ENCODE measurements around the gene CEBPA. TPM values are rescaled to one million over a fixed set of nuclear protein-coding genes. Genes with fewer than 3 reads are reported as not detected.

The CEBPA gene
- total RNA-seq, 4 donors from 2014 or later: 36.3 to 160 (median 89.2) TPM

DNA sequence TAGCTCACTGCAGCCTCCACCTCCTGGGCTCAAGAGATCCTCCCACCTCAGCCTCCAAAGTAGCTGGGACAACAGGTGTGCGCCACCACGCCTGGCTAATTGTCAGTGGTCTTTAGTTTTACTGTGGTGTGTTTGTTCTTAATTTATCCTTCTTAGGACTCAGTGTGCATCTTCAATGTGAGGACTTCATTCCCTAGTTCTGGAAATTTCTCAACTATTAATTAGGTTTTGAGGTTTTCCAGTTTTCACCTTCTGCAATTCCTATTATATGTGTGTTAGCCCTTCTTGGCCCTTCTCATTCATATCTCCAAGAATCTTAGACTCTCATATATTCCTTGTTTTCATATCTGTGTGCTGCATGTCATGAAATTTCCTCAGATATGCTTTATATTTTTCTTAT is 44.5 kb downstream of the CEBPA start:
- no peak for TF ChIP-seq POLR2A (IDR thresholded peaks at IDR 0.05)
- TF ChIP-seq, protein P1, sequence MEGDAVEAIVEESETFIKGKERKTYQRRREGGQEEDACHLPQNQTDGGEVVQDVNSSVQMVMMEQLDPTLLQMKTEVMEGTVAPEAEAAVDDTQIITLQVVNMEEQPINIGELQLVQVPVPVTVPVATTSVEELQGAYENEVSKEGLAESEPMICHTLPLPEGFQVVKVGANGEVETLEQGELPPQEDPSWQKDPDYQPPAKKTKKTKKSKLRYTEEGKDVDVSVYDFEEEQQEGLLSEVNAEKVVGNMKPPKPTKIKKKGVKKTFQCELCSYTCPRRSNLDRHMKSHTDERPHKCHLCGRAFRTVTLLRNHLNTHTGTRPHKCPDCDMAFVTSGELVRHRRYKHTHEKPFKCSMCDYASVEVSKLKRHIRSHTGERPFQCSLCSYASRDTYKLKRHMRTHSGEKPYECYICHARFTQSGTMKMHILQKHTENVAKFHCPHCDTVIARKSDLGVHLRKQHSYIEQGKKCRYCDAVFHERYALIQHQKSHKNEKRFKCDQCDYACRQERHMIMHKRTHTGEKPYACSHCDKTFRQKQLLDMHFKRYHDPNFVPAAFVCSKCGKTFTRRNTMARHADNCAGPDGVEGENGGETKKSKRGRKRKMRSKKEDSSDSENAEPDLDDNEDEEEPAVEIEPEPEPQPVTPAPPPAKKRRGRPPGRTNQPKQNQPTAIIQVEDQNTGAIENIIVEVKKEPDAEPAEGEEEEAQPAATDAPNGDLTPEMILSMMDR (IDR thresholded peaks at IDR 0.05): no peak
- Histone ChIP-seq H3K4me1 (no peaks in the 10 kb centered on the region), H3K27ac (no peak overlapping the region), H3K36me3 (no peaks in the 10 kb centered on the region), H3K9me3 (no peaks in the 10 kb centered on the region), H3K27me3 (no peaks in the 10 kb centered on the region), H3K4me3 (no peak overlapping the region)
- DNase-seq: no peak

DNA sequence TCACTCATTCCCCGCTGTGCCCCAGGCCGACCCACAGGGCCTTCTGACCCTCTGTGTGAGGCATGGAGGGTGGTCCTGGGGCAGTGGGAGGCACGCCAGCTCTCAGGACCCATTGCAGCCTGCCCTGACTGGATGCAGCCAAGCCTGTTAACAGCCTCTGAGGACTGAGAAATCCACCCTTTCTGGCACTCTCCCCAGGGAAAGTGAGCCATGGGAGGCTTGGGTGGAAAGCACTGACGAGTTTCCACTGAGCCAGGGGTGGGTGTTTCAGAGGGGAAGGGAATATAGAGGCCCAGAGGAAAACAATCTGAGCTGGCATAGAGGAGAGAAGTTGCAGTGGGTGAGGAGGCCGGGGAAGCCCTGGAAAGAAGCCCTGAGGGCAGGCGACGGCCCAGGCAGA is 46.1 kb downstream of the CEBPA start:
- TF ChIP-seq, protein P1 (IDR thresholded peaks at IDR 0.05): no peak
- TF ChIP-seq POLR2A (IDR thresholded peaks at IDR 0.05): no peak
- Histone ChIP-seq H3K27me3 (no peaks in the 10 kb centered on the region), H3K4me1 (no peaks in the 10 kb centered on the region), H3K9me3 (no peaks in the 10 kb centered on the region), H3K27ac (no peak overlapping the region), H3K36me3 (no peaks in the 10 kb centered on the region), H3K4me3 (no peak overlapping the region)
- no peak for DNase-seq

DNA sequence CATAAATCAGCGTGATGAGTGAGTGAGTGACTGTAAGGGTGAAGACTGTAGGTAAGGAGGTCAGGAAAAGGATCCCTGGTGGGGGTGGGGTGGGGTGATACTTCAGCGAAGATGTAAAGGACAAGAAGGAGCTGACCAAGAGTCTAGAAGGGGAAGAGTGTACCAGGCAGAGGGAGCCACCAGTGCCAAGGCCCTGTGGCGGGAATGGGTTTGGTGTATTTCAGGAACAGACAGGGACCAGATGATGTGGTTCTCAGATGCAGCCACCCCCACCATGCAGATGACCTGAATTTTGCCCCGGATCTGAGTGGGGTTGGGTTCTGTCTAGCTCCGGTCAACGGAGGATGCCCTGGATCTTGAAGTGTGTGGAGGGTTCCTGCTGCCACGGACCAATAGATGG is 46.6 kb downstream of the CEBPA start:
- Histone ChIP-seq H3K27ac (no peak overlapping the region), H3K9me3 (no peaks in the 10 kb centered on the region), H3K36me3 (no peaks in the 10 kb centered on the region), H3K4me3 (no peak overlapping the region), H3K27me3 (no peaks in the 10 kb centered on the region), H3K4me1 (no peaks in the 10 kb centered on the region)
- no peak for TF ChIP-seq POLR2A (IDR thresholded peaks at IDR 0.05)
- TF ChIP-seq, protein P1 (IDR thresholded peaks at IDR 0.05): no peak
- DNase-seq: no peak

DNA sequence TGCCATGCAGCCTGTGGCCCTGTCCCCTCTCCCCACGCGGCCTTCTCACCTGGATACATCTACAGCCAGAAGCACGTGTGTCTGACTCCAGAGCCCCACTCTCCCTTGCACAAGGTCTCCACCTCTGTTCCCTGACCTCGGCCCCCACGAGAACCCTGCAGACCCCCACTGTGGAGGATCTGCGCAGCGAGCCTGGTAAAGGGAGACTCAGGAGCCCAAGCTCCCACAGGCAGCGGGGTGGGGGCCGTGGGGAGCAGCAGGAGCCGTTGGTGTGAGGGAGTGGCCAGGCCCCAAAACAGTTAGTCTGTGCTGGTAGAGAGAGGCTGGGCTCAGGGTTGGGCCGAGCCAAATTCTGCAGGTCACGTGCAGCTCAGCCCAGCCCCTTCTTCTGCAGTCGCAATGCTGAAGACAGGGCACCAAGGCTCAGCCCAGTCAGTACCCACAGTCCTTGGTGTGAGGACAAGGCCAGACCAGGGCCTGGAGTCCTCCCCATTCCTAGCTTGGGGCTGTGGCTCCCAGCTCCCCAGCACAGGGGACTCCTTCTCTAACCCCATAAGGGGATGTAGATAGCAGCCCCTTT is 48.0 kb downstream of the CEBPA start:
- H3K4me1 ChIP-seq: no peaks in the 10 kb centered on the region
- DNase-seq: no peak
- TF ChIP-seq, protein P1 (IDR thresholded peaks at IDR 0.05): no peak

DNA sequence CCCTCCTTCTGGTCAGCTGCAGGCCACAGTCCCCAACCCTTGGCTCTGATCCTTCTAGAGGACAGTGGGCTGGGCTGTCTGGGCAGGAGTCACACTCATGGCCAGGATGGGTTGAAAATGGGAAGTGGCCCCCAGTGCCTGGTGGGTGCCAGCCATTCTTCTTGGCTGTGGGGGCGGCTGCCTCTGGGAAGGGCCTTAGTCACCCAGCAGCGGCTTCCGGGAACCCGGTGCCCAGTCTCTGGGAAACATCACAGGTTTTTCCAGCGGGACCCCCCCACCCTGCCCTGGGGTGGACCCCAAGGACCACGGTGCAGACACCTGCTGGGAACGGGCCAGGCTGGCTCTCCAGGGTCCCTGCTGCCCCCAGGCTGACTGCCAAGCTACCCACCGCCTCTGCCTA is 49.4 kb downstream of the CEBPA start:
- DNase-seq: no peak
- Histone ChIP-seq H3K36me3 (no peaks in the 10 kb centered on the region), H3K27ac (no peak overlapping the region), H3K4me3 (no peak overlapping the region), H3K4me1 (no peaks in the 10 kb centered on the region), H3K9me3 (no peaks in the 10 kb centered on the region), H3K27me3 (no peaks in the 10 kb centered on the region)
- TF ChIP-seq, protein P1 (IDR thresholded peaks at IDR 0.05): no peak
- TF ChIP-seq POLR2A (IDR thresholded peaks at IDR 0.05): no peak

More for the DNA sequence above, 48.0 kb downstream of the CEBPA start:
- Histone ChIP-seq H3K4me3 (no peak overlapping the region), H3K36me3 (no peaks in the 10 kb centered on the region), H3K27ac (no peak overlapping the region), H3K9me3 (no peaks in the 10 kb centered on the region), H3K27me3 (no peaks in the 10 kb centered on the region)
